Neutrophil (primary cell): ENCODE data around the gene NDUFB10.
A peak's percentile ranks its signal among the peaks of the same experiment; 100 is the strongest.

Source experiments
- H3K27ac ChIP-seq: fragments of 200-600 bp; sonication (generic); 2 replicates; pipeline ENCODE4 v1.5.1; 2016; ENCODE audit warnings: mild to moderate bottlenecking, moderate library complexity
- H3K27me3 ChIP-seq: fragments of 200-600 bp; sonication (generic); 2 replicates; pipeline ENCODE4 v1.6.0; 2016; ENCODE audit warnings: mild to moderate bottlenecking
- H3K36me3 ChIP-seq: fragments of 200-600 bp; sonication (generic); 2 replicates; pipeline ENCODE4 v1.5.1; 2017
- H3K4me1 ChIP-seq, 2 experiments: fragments of 200-600 bp in 1 of 2; sonication (generic) in 1 of 2; 1 replicate in 1 of 2; 2 replicates in 1 of 2; pipeline versions ENCODE4 v1.5.1 to v1.6.1; 2013 to 2016; ENCODE audit warnings: low read depth in 1 of 2, low read length in 1 of 2, mild to moderate bottlenecking in 1 of 2, moderate library complexity in 1 of 2; ENCODE audit not compliant: control insufficient read depth in 1 of 2, insufficient read depth in 1 of 2
- H3K4me3 ChIP-seq, 2 experiments: fragments of 200-600 bp in 1 of 2; sonication (generic) in 1 of 2; 1 replicate in 1 of 2; 2 replicates in 1 of 2; pipeline ENCODE4 v1.5.1; 2013 to 2016; ENCODE audit warnings: low read depth in 1 of 2, low read length in 1 of 2, mild to moderate bottlenecking in 1 of 2, moderate library complexity in 1 of 2
- H3K9me3 ChIP-seq: fragments of 200-600 bp; sonication (generic); 2 replicates; pipeline ENCODE4 v1.5.1; 2016
- CTCF ChIP-seq: fragments of 200-600 bp; sonication (generic); IDR thresholded peaks from 2 replicates; pipeline ENCODE4 v1.5.1; 2016; ENCODE audit warnings: antibody characterized with exemption

Gene NDUFB10

GRCh38 chr16:1968146-1968953 is 9.0 kb downstream of the NDUFB10 start:
- H3K36me3 ChIP-seq, result no peaks in the 10 kb centered on the region
- H3K9me3 ChIP-seq, result no peaks in the 10 kb centered on the region
- H3K27ac ChIP-seq, result no peak overlapping the region
- H3K4me3 ChIP-seq, result no peak overlapping the region
- no peaks in the 10 kb centered on the region for H3K27me3 ChIP-seq
- no peak for TF ChIP-seq CTCF
- peaks cover 39 to 45% of the 10 kb centered on the region in 2 experiments for H3K4me1 ChIP-seq

- H3K9me3 ChIP-seq, result no peaks in the 10 kb centered on the region
- H3K4me3 ChIP-seq, result peak within 1 kb of the TSS; percentile 88 to 99
- H3K27me3 ChIP-seq, result no peaks in the 10 kb centered on the region
- H3K27ac ChIP-seq, result peak within 1 kb of the TSS; percentile 96
- peak; percentile 41 for TF ChIP-seq CTCF
- H3K4me1 ChIP-seq, result peaks cover 19 to 22% of the 10 kb centered on the region in 2 experiments
- H3K36me3 ChIP-seq, result peaks cover 27% of the 10 kb centered on the region
Measured at GRCh38 chr16:1971796-1972489, 12.6 kb downstream of the NDUFB10 start, which contains the start of gene TBL3. Gene TBL3, plus strand, starts transcription at chr16:1972053. Its CDS starts 112 bp downstream, at chr16:1972165.

GRCh38 chr16:1972490-1972877 is 13.1 kb downstream of the NDUFB10 start:
- Histone ChIP-seq H3K9me3 (no peaks in the 10 kb centered on the region), H3K36me3 (peaks cover 32% of the 10 kb centered on the region), H3K4me1 (peaks cover 19 to 22% of the 10 kb centered on the region in 2 experiments), H3K4me3 (peak overlapping the region; percentile 88 to 99), H3K27me3 (no peaks in the 10 kb centered on the region), H3K27ac (peak overlapping the region; percentile 96)
- TF ChIP-seq CTCF, result no peak

GRCh38 chr16:1973461-1974156 is 14.3 kb downstream of the NDUFB10 start:
- Histone ChIP-seq H3K27ac (no peak overlapping the region), H3K9me3 (no peaks in the 10 kb centered on the region), H3K27me3 (peaks cover 9% of the 10 kb centered on the region), H3K4me1 (peaks cover 19 to 22% of the 10 kb centered on the region in 2 experiments), H3K4me3 (no peak overlapping the region), H3K36me3 (peaks cover 41% of the 10 kb centered on the region)
- TF ChIP-seq CTCF, result no peak

- Histone ChIP-seq H3K9me3 (no peaks in the 10 kb centered on the region), H3K4me1 (peaks cover 19 to 22% of the 10 kb centered on the region in 2 experiments), H3K4me3 (no peak overlapping the region), H3K27ac (no peak overlapping the region), H3K36me3 (peaks cover 41% of the 10 kb centered on the region), H3K27me3 (peaks cover 18% of the 10 kb centered on the region)
- TF ChIP-seq CTCF, result no peak
Measured at GRCh38 chr16:1974157-1975070, 15.1 kb downstream of the NDUFB10 start.
